Measurements from ENCODE around the gene PRDX5. TPM values are rescaled to one million over a fixed set of nuclear protein-coding genes. Genes with fewer than 3 reads are reported as not detected.
A peak's percentile ranks its signal among the peaks of the same experiment; 100 is the strongest.

Gene PRDX5
- total RNA-seq, 3 donors from 2014 or later = 159 to 512 (median 353) TPM

DNA sequence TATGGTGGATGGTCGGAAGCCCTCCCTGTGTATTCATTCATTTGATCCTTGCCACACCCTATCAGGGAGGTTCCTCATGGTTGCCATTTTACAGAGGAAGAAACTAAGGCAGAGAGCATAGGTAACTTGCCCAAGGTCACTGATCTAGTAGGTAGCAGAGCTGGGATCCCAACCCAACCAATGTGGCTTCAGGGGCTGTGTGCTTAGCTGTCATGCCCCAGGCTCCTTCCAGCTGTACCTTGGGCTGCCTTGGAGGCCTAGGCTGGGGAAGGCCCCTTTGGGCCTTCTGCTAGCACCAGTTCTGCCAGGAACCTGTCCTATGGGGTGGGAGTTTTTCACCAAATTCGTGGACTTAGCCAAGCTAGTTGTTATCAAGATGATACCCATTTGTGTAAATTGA lies 42.1 kb upstream of the PRDX5 start:
- DNase-seq = no peak
- no peak for ATAC-seq
- H3K9me3 ChIP-seq = no peaks in the 10 kb centered on the region
- TF ChIP-seq, protein P1, sequence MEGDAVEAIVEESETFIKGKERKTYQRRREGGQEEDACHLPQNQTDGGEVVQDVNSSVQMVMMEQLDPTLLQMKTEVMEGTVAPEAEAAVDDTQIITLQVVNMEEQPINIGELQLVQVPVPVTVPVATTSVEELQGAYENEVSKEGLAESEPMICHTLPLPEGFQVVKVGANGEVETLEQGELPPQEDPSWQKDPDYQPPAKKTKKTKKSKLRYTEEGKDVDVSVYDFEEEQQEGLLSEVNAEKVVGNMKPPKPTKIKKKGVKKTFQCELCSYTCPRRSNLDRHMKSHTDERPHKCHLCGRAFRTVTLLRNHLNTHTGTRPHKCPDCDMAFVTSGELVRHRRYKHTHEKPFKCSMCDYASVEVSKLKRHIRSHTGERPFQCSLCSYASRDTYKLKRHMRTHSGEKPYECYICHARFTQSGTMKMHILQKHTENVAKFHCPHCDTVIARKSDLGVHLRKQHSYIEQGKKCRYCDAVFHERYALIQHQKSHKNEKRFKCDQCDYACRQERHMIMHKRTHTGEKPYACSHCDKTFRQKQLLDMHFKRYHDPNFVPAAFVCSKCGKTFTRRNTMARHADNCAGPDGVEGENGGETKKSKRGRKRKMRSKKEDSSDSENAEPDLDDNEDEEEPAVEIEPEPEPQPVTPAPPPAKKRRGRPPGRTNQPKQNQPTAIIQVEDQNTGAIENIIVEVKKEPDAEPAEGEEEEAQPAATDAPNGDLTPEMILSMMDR (IDR thresholded peaks at IDR 0.05) = no peak
- H3K4me3 ChIP-seq = no peak overlapping the region
- peaks cover 33% of the 10 kb centered on the region for H3K4me1 ChIP-seq (ENCODE audit: low read depth)
- intact Hi-C loops (cut with DNase I, micrococcal nuclease) = no loop called here
- no peaks in the 10 kb centered on the region for H3K36me3 ChIP-seq (ENCODE audit: low read depth)

- no peaks in the 10 kb centered on the region for H3K36me3 ChIP-seq (ENCODE audit: low read depth)
Observed at GRCh38 chr11:64276653-64277431, 41.1 kb upstream of the PRDX5 start.

GRCh38 chr11:64278576-64279190 lies 39.2 kb upstream of the PRDX5 start:
- peaks cover 30% of the 10 kb centered on the region for H3K4me1 ChIP-seq (ENCODE audit: low read depth)

More at GRCh38 chr11:64276653-64277431, 41.1 kb upstream of the PRDX5 start:
- no peaks in the 10 kb centered on the region for H3K9me3 ChIP-seq
- peaks cover 31% of the 10 kb centered on the region for H3K4me1 ChIP-seq (ENCODE audit: low read depth)
- intact Hi-C loops (cut with DNase I, micrococcal nuclease) = no loop called here
- DNase-seq (peak; percentile 77 to 80 (median 78)), ATAC-seq (peak; percentile 72)
- no peak overlapping the region for H3K4me3 ChIP-seq
- TF ChIP-seq, protein P1 (IDR thresholded peaks at IDR 0.05) = no peak

GRCh38 chr11:64281957-64282770 lies 35.8 kb upstream of the PRDX5 start:
- Histone ChIP-seq H3K4me3 (no peak overlapping the region), H3K4me1 (ENCODE audit: low read depth) (peaks cover 30% of the 10 kb centered on the region), H3K9me3 (no peaks in the 10 kb centered on the region), H3K36me3 (ENCODE audit: low read depth) (no peaks in the 10 kb centered on the region)
- ATAC-seq = no peak
- TF ChIP-seq, protein P1 (IDR thresholded peaks at IDR 0.05) = no peak
- peak in 1 of 3 donors; percentile 43 for DNase-seq
- intact Hi-C loops (cut with DNase I, micrococcal nuclease) = no loop called here

More at GRCh38 chr11:64278576-64279190, 39.2 kb upstream of the PRDX5 start:
- no peak overlapping the region for H3K4me3 ChIP-seq
- DNase-seq = peak in 1 of 3 donors; percentile 41
- ATAC-seq = no peak
- no peaks in the 10 kb centered on the region for H3K36me3 ChIP-seq (ENCODE audit: low read depth)
- no peaks in the 10 kb centered on the region for H3K9me3 ChIP-seq
- TF ChIP-seq, protein P1 (IDR thresholded peaks at IDR 0.05) = no peak
- intact Hi-C loops (cut with DNase I, micrococcal nuclease) = no loop called here

GRCh38 chr11:64283092-64283491 lies 34.8 kb upstream of the PRDX5 start:
- DNase-seq = no peak
- TF ChIP-seq, protein P1 (IDR thresholded peaks at IDR 0.05) = no peak
- Histone ChIP-seq H3K4me3 (no peak overlapping the region), H3K36me3 (ENCODE audit: low read depth) (no peaks in the 10 kb centered on the region), H3K4me1 (ENCODE audit: low read depth) (peaks cover 28% of the 10 kb centered on the region), H3K9me3 (no peaks in the 10 kb centered on the region)
- no peak for ATAC-seq
- intact Hi-C loops (cut with DNase I, micrococcal nuclease) = no loop called here
